NCI-H524 (cell line): Measurements from ENCODE around the gene ACSL5.

Experiments
- DNase-seq, 2 experiments: peaks; one replicate each; lab custom pipeline; 2025; lab: John Stamatoyannopoulos, UW

ACSL5 gene, protein sequence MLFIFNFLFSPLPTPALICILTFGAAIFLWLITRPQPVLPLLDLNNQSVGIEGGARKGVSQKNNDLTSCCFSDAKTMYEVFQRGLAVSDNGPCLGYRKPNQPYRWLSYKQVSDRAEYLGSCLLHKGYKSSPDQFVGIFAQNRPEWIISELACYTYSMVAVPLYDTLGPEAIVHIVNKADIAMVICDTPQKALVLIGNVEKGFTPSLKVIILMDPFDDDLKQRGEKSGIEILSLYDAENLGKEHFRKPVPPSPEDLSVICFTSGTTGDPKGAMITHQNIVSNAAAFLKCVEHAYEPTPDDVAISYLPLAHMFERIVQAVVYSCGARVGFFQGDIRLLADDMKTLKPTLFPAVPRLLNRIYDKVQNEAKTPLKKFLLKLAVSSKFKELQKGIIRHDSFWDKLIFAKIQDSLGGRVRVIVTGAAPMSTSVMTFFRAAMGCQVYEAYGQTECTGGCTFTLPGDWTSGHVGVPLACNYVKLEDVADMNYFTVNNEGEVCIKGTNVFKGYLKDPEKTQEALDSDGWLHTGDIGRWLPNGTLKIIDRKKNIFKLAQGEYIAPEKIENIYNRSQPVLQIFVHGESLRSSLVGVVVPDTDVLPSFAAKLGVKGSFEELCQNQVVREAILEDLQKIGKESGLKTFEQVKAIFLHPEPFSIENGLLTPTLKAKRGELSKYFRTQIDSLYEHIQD

DNA sequence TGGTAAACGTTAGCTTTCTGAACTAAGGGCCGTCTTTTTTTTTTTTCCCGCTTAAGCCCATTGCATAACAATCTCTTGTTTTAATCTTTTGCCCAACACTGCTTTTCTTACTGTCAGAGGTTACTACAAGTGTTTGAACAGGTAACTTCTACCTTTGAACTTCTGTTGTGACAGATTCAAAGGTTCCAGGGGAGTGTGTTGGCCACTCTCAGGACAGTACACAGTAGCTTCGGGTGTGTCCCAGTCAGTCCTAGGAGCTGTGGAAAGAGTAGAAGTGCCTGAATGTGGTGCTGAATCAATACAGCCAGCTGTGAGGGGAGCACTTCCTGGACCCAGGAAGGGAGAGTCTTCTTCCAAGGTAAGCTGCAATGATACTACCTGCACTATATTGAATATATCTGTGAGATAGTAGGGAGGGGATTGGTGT lies at the start of gene ACSL5:
Gene ACSL5 (plus strand): TSS at position 205 of the 427 bp plus-strand sequence. CDS start 20,831 bp downstream, outside the sequence.
- DNase-seq = no peak

DNA sequence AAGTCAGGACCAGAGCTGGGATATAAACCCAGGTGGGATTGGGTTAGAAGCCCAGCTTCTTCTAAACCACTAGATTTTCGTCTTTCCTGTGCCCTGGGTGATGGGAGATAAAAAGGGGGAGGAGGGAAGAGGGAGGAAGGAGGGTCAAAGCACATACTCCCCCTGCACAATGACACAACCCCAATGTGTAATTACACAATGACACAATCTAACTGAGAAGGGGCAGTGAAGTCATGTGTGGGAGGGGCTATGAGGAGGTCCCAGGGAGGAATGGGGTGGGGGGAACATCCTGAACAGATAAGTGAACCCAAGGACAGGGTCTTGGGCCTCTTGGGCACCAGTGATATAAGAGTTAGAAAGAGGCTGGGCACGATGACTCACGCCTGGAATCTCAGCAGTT lies 46.2 kb upstream of the ACSL5 start:
- DNase-seq = no peak

DNA sequence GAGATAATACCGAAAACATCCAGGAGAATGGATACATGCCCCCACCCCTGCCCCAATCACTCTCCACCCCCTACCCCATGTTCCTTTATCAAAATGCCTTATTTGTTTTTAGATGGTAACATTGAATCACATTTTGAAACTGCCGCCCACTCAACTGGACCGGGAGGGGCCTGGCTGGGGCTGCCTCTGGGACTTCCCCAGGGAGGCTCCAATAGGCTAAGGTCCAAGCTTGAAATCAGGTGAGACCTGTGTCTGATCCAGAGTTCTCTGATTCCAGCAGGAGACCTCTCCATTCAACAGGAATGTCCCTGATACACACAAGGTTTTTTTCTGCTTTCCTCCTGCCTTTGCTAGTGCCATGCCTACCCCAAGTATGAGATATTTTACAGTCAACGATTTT lies 43.8 kb upstream of the ACSL5 start:
- no peak for DNase-seq

DNA sequence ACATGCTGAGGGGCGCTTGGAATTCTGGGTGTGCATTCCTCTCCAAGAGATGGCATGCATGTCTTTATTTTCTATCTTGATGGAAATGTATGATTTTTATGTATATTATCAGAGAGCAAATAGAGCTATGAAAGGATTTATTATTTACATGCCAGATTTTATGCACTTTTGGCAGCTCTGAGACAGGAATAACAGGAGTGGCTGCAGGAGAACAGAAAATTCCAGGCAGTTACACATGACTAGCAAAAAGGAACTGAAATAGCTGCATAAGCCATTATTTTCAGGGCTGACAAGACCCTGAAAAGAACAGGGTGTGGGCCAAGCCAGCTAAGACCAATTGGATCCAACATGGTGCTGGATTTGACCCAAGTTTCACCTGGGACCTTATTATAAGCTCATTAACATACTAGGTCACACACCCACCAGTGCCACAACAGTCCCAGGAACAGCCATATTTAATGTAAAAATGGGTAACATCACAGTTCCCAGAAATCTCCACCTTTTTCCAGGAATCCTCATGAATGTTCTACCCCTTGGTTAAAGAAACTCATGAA lies 43.2 kb upstream of the ACSL5 start:
- DNase-seq = no peak

DNA sequence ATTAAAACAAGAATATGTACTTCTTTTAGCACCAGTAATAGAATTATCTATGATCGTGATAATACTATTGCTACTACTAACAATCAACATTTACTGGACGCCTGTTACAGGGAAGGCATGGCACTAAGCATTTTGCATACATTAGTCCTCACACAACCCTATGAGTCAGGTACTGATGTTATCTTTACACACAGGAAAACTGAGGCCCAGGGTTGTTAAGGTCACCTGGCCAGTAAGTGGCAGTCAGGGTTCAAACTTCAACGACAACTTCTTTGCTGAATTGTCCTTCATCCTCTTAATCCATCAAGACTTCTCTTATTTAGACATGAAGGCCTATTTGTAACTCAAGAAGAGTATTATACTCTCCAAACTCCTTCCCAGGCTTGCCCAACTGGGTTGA lies 41.9 kb upstream of the ACSL5 start:
- DNase-seq = no peak

DNA sequence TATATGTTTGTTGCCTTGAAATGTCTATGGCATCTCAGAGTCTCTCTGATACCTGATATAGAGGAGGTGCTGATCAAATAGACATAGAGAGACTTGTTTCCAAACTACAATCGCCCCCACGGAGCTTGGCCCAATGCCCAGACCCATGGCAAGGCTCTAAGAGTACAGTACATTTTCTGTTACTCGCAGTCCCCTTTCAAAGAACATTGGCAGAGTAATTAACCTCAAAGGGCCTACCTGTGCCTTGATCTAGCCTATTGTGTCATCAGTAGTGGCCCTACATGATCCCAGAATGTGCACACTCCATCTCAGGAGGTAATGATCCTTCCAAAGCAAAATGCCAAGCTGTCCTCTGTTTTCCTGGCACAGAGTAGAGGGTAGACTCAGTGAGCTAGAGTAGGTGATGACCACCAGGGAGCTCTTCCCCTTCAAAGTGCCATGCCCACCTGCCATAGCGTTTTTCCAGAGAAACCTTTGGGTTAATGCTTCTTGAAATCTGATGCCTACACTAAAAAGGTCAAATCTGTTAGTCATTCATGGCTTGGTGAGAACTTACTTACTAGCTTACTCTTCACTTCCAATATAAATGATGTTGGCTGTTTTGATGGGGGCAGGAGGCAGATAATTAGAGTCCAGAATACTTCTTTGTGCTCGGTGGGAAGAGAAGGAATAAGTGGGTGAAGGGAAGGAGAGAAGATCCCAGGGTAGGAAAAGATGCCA lies 41.2 kb upstream of the ACSL5 start:
- no peak for DNase-seq

DNA sequence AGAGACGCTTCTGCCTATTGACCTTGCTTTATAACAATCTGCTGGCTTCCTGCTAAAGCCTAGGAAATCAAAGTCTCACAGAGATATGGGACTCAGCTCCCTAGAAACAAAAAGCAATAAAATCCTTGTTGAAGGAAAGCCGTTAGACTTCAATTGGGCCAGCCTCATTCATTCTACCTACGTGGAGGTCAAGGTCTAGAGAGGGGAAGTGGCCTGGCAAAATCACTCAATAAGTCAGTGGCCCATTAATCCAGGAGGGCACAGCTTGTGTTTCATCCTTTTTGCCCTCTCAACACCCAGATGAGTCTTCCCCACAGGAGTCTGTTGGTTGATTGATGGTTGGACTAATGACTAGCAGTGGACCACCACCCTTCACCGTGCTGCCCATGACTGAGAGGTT lies 40.5 kb upstream of the ACSL5 start:
- DNase-seq = no peak

DNA sequence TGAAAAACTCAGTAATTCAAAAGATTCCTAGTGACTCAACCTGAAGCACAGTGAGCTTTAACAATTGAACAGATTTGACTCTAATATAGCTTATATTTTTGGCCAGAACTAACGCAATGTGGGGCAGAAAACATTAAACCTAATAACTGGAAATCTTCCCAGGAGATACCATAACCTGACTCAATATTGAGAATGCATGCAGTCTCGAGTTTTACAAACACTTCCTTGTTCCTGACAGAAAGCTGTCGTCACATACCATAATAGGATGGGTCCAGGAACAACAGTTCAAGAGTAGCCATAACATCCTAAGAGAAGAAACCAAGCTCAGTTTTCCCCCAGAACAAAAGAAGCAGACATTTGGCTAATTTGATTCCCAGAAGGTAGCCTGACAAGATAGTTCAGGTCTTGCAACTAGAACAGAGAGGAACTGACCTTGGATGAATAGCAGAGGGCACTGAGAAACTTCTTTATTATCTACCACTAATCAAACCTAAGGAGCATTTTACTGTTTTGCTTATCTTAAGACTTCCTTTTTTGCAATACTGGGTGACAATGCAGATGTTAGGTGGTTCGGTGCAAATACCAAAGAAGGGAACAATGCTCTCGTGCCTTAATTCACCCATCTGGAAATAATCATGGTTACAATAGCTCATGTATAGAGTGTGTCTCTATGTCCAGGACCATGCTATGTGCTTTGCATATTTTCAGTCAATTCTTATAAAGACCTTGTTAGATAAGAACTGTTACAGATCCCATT lies 38.6 kb upstream of the ACSL5 start:
- DNase-seq = no peak

DNA sequence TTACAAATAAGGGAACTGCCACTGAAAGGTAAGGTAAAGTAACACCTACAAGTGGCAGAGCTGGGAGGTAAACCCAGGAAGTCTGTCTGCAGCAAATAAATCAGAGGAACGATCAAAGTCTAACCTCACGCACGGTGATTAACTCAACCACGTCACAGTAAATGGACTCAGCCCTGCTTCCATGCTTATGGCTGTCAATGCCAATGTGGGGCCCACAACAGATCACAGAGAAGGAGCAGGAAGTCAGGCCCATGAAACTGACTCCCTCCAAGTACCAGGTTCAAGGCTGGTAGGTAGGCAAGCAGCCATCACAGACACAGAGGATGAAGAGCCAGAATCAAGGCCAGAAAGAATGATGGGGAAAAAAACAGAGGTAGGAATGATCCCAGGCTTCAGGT lies 38.0 kb upstream of the ACSL5 start:
- no peak for DNase-seq

DNA sequence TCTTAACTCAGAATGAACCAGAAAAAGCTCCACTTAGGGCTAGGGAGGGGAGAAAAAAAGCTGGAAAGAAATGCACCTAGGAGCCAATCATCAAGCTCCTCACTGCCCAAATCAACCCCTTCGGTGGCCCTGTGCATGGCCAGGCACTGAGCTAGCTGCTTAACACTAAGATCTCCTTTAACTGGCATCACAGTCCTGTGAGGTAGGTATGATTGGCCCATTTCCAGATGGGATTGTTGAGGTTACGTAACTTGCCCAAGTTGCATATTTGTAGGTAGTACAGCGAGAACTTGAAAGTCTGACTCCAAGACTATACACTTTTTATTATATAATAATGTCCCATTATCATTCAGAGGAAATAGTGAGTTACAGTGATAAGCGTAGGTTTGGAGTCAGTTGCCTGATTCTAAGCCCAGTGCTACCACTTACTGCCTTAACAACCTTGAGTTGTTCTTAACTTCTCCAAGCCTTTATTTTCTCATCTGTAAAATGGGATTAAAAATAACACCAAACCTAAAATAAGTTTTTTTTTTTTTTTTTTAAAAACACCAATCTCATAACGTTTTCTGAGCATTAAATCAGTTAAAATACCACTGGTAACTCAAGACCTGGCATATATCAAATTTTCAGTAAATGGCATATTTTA lies 37.2 kb upstream of the ACSL5 start:
- no peak for DNase-seq

DNA sequence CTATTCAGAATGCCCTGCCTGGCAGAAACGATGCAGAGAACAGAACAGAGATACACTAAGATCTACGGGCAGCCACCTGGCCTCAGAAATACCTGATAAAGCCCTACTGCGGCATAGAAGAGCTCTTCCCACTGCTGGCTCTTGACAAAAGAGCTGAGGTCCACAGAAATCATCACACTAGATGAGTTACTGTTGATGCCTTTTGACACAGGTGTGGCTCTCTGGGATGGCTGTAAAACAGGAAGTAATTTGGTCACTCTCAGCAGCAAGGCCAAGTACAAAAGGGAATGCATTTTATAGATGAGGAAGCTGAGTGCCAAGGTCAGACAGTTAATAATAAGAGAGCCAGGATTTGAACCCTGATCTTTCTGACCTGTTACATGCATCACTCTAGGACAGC lies 35.0 kb upstream of the ACSL5 start:
- DNase-seq = no peak

DNA sequence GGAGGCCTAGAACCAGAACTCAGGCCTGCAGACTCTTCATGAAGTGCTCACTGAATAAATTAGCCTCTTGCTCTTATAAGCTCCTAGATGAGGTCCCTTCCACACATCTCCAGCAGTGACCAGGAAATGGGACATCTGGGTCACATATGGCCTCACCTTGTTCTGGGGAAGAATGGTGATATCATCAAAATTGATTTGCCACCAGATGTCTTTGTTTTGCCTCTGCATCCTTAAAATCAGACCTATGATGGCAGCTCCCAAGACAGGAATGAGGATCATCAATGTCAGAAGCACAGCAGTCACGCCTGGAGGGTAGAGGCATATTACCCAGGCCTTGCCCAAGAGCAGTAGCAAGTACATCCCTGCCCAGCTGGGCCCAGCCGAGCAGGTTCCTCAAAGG lies 33.3 kb upstream of the ACSL5 start:
- DNase-seq = no peak

DNA sequence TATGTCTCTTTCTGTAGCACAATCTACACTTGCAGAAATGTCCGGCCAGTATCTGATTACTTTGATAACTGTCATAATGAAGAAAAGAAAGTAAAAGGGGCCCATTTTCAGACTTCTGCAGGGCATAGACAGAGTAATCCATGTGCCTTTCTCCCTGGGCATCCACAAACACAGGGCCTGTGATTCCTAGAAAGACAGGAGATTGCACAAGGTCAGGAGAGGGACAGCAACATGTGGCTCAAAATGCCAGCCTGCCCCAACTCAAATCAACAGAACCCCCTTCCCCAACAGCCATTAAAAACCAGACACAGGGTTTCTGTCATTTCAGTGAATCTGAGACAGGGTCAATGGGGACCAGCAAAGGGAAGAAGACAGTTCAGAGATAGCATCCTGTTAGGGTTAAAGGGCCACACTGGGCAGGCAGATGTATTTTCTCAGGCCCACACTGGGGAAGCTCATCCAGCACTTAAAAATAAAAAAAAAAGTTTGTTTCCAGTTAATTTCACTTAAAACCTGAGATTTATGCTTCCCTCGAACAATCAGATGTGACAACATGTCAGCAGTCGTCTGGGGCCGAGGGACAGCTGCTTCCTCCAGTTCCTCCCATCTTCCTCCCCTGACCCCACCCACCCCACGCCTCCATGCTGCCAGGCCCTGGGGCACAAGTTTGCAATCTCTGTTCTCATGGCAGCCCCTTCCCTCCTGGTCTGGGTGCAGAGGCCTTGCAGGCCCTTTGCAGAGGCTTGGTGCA lies 30.7 kb upstream of the ACSL5 start:
- no peak for DNase-seq

DNA sequence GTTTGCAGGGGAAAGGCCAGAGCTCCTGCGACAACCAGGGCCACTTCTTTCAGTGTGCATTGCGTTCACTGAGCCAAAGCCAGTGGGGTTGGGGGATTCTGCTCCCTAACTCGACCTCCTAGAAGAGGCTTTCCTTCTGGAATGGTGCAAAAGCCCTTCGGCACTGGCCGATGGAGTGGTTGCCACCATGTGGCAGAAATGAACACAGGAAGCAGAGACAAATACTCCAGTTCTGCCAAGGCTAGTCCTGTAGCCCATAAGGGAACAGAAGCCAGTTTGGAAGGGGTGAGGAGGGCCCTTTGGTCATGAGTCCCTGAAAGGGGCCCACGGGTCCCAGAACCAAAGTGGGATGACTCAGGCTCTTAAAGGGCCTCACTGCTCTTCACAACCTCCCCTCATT lies 29.7 kb upstream of the ACSL5 start:
- DNase-seq = no peak

DNA sequence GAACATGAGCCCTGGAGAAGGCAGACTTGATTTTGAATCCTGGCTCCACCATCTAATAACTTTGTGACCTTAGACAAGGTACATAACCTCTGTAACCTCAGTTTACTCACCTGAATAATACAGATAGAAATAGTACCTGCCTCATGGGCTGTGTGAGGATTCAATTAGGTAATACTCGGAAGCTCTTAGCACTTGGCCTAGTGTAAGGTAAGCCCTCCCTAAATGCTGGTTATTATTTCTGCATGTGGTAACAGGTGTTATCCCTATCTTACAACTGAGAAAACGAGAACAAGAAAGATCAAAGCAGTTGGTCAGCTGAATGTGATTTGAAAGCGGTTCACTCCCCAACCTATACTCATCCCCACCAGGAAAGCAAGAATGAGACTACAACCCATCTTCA lies 28.7 kb upstream of the ACSL5 start:
- DNase-seq = no peak

DNA sequence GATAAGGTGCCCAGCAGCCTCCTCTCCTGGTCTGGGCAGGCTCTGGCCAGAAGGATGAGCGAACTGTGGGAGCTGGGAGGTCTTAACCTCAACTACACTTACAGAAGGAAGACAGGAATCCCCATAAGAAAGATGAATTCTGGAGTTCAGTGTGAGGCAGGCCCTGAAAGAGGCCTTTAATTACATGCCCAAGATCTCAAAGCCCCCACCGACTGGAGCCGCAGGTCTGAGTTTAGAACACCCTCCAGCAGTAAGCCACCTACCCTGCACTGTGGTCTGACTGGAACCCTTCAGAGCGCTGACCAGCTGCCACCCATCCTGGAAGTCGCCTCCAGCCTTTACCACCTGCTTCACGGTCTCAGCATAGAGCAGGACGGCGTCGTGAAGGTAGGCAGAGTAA lies 28.2 kb upstream of the ACSL5 start:
- no peak for DNase-seq

DNA sequence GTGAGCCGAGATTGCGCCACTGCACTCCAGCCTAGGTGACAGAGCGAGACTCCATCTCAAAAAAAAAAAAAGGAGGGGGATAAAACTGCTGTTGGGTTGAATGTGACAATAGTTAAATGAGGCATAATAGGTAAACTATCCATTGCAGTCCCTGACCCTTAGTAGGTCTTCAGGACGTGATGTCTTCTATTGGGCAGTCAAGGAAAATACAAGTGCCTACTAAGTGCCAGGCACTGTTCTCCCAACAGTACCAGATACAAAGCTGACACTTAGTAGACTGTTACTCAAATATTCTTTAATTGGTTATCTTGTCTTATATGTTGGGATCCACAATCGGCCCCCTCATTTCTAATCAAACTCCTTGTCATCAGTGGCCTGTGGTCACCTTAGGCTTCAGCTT lies 27.1 kb upstream of the ACSL5 start:
- DNase-seq = no peak

DNA sequence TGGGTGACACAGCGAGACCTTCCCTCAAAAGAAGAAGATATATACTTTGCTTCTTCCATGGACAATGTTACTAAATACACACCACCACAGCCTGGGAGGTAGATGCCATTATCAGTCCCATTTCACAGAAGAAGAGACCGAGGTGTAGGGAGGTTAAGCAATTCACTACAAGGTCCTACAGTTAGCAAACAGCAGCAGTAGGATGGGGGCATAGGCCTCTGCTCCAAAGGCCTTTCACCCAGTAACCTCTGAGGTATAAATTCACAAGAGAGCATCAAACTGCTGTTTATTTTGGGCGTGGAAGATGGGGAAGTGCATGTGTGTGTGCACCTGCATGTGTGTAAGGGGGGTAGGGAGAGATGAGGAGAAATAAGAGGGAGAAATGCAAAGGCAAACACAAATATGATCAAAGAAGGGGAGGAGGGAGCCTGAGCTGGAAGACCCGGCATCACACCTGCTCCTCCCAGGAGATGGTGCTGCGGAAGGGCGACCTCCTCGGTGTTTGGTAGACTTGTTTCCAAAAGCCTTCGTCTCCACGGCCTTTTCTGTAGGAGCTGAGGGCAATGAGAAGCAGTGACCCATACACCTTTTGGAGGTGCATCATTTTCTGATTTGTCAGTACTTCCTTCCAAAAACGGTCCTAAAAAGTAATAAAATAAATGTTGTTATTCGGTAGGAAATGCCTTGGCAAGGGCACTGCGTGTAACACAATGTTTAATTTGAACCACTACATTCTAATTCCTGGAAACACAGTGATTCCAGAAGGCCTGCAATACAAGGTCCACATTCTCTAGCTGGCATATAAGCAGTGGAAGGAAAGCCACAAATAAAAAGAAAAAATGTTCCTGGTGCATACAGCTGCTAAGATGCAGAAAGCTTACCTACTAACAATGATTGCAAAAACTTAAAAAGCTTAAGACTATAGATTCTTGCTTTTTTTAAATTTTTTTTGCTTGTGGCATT lies 25.9 kb upstream of the ACSL5 start:
- DNase-seq = no peak

DNA sequence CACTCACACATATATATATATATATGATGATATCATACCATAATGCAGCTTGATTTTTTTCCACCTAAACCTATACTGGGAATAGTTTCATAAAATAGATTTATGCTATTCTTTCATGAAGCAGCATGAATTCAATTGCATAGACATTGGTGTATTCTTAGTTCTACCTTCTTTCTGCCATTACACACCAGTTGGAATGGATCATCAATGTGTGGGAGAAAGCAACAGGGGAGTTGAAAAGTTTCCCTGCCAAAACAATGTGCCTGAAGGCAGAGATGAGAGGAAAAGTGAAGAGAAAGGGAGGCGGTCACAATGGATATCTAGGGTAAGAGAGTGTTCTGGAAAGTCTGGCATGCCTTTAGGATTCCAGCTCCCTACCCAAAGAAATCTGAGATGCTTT lies 25.2 kb upstream of the ACSL5 start:
- DNase-seq = no peak
